Measurements from ENCODE around the gene ZBP1. TPM values are rescaled to one million over a fixed set of nuclear protein-coding genes. Genes with fewer than 3 reads are reported as not detected.

The ZBP1 gene
- total and polyA plus RNA-seq, 10 of the 15 experiments (the other 5 are each of a cell fraction or from before 2014, with no cell fraction given), result 0.93 to 10.6 (median 4.8) TPM

GRCh38 chr20:57627339-57627738 is 7.1 kb upstream of the ZBP1 start:
- ATAC-seq, result no peak
- in situ Hi-C loops (cut with MboI) (no loop called here), intact Hi-C loops (cut with micrococcal nuclease; ENCODE audit: unreplicated experiment) (no loop called here)
- ChIA-PET POLR2A (no interaction called here), RAD21 (ENCODE audit: unreplicated experiment) (interaction anchor here (0.7 kb wide), 1 partner anchor 29 kb away, joined by 4 read pairs; no protein-coding TSS in a partner anchor), SMC1A (ENCODE audit: uncharacterized antibody, unreplicated experiment) (interaction anchor here (0.8 kb wide), 1 partner anchor 27 kb away, joined by 3 read pairs; no protein-coding TSS in a partner anchor), CTCF (interaction anchor here (0.9 to 1.5 kb wide), 2 partner anchors 8 to 31 kb away, joined by 3 read pairs; no protein-coding TSS in a partner anchor)
- no peak overlapping the region for H3K9ac ChIP-seq (ENCODE audit: control insufficient read depth, insufficient read depth, low read length)
- no peaks in the 10 kb centered on the region for H3K4me1 ChIP-seq (ENCODE audit: control insufficient read depth, insufficient read depth, low read length)
- H3K36me3 ChIP-seq (ENCODE audit: control insufficient read depth in 2 of 2, insufficient read depth in 2 of 2, low read length in 1 of 2), result no peaks in the 10 kb centered on the region
- no peak overlapping the region for H3K27ac ChIP-seq (ENCODE audit: control insufficient read depth, insufficient read depth)
- TF ChIP-seq, protein P1, sequence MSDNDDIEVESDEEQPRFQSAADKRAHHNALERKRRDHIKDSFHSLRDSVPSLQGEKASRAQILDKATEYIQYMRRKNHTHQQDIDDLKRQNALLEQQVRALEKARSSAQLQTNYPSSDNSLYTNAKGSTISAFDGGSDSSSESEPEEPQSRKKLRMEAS (IDR thresholded peaks at IDR 0.05; ENCODE audit: low read depth, low read length), result no peak
- no peak for TF ChIP-seq HSF1 (IDR thresholded peaks at IDR 0.05; ENCODE audit: low read depth, low read length)
- TF ChIP-seq NFYB (IDR thresholded peaks at IDR 0.05; ENCODE audit: insufficient read depth, low read depth, low read length), result no peak
- TF ChIP-seq, protein P2, sequence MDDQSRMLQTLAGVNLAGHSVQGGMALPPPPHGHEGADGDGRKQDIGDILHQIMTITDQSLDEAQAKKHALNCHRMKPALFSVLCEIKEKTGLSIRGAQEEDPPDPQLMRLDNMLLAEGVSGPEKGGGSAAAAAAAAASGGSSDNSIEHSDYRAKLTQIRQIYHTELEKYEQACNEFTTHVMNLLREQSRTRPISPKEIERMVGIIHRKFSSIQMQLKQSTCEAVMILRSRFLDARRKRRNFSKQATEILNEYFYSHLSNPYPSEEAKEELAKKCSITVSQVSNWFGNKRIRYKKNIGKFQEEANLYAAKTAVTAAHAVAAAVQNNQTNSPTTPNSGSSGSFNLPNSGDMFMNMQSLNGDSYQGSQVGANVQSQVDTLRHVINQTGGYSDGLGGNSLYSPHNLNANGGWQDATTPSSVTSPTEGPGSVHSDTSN (IDR thresholded peaks at IDR 0.05; ENCODE audit: insufficient replicate concordance, low read depth, low read length), result no peak
- TF ChIP-seq PAX8 (IDR thresholded peaks at IDR 0.05), result no peak
- TF ChIP-seq ASH2L (IDR thresholded peaks at IDR 0.05; ENCODE audit: borderline replicate concordance, low read depth), result no peak
- TF ChIP-seq SIN3A (IDR thresholded peaks at IDR 0.05; ENCODE audit: low read depth, low read length), result no peak
- TF ChIP-seq SMC3 (IDR thresholded peaks at IDR 0.05; ENCODE audit: borderline replicate concordance, low read length), result no peak
- no peak for TF ChIP-seq SKIL (IDR thresholded peaks at IDR 0.05; ENCODE audit: low read depth, poor library complexity, severe bottlenecking)
- TF ChIP-seq CEBPB (IDR thresholded peaks at IDR 0.05; ENCODE audit: borderline replicate concordance in 1 of 2, low read depth in 2 of 2, low read length in 2 of 2), result no peak
- no peak for TF ChIP-seq MXI1 (IDR thresholded peaks at IDR 0.05; ENCODE audit: low read depth, low read length)
- TF ChIP-seq KDM1A (IDR thresholded peaks at IDR 0.05; ENCODE audit: borderline replicate concordance), result no peak
- no TSS peak for BruUV-seq (replicated peaks)
- H2AFZ ChIP-seq (ENCODE audit: control insufficient read depth, low read depth, low read length), result no peak overlapping the region
- H3K27me3 ChIP-seq (replicated peaks in 1 of 2; ENCODE audit: control insufficient read depth in 2 of 2, insufficient read depth in 2 of 2, low read length in 1 of 2), result peaks cover 0 to 4% of the 10 kb centered on the region in 2 experiments; a peak in 2 of 4 replicates
- no peaks in the 10 kb centered on the region for H4K20me1 ChIP-seq (ENCODE audit: control insufficient read depth, insufficient read depth)
- H3K9me3 ChIP-seq (replicated peaks; ENCODE audit: control insufficient read depth, insufficient read depth, low read length), result peaks cover 2% of the 10 kb centered on the region; the same call in 1 of the 3 replicates
- DNase-seq (ENCODE audit: low read depth, low spot score), result no peak
- H3K4me2 ChIP-seq (ENCODE audit: control insufficient read depth, insufficient read depth), result no peak overlapping the region
- H3K4me3 ChIP-seq, result no peak overlapping the region
- FAIRE-seq, result no peak
- WGBS (ENCODE audit: insufficient coverage, insufficient replicate concordance, low lambda C conversion rate, missing lambda C conversion rate), result 56% methylated on average over 2 of the region's 2 CpGs
- H3K79me2 ChIP-seq (ENCODE audit: control insufficient read depth, insufficient read depth, low read length), result no peaks in the 10 kb centered on the region
